Activated CD8-positive, alpha-beta T cell treated with anti-CD3 and anti-CD28 coated beads, Interleukin-2, amount 10 ng/mL, durations not matched to agents 7 days and 5 days (primary cell): ENCODE data around the gene URAD. TPM values are rescaled to one million over a fixed set of nuclear protein-coding genes. Genes with fewer than 3 reads are reported as not detected.
A peak's percentile ranks its signal among the peaks of the same experiment; 100 is the strongest.

Source experiments
- ATAC-seq: fragments of 150-1000 bp; cut with Tn5 transposase; one replicate; pipeline ENCODE4 v1.10.0; 2021; ENCODE audit warnings: moderate library complexity
- CTCF ChIA-PET: fragments of 350-600 bp; sonication (Branson Sonifier 250); formaldehyde crosslinking; loops from one replicate; lab custom pipeline; 2021; ENCODE audit warnings: antibody characterized with exemption; lab: Charles Lee
- POLR2A ChIA-PET: fragments of 350-600 bp; sonication (Branson Sonifier 250); formaldehyde crosslinking; loops from one replicate; lab custom pipeline; 2021; ENCODE audit warnings: antibody characterized with exemption; lab: Charles Lee
- DNase-seq: peaks from one replicate; pipeline ENCODE4 v3.0.0-alpha.2; 2020
- H3K27ac Mint-ChIP-seq: one replicate; pipeline ENCODE4 v1.8.0; 2021; ENCODE audit warnings: mild to moderate bottlenecking, mixed read lengths
- H3K27me3 Mint-ChIP-seq: one replicate; pipeline ENCODE4 v1.8.0; 2021; ENCODE audit warnings: low read depth, mixed read lengths
- H3K36me3 Mint-ChIP-seq: one replicate; pipeline ENCODE4 v1.8.0; 2021; ENCODE audit warnings: low read depth, mixed read lengths
- H3K4me1 Mint-ChIP-seq: one replicate; pipeline ENCODE4 v1.8.0; 2021; ENCODE audit warnings: low read depth, mixed read lengths
- H3K4me3 Mint-ChIP-seq: one replicate; pipeline ENCODE4 v1.8.0; 2021; ENCODE audit warnings: mild to moderate bottlenecking, mixed read lengths
- H3K9me3 Mint-ChIP-seq: one replicate; pipeline ENCODE4 v1.8.0; 2022; ENCODE audit warnings: mixed read lengths; ENCODE audit not compliant: insufficient read depth
- total RNA-seq, 2 experiments: library from RNA; stranded (reverse); gene quantifications; one replicate each; pipeline ENCODE4 v1.2.3, GENCODE V29; 2021

URAD gene
- total RNA-seq, 2 experiments from 2014 or later = not detected

DNA sequence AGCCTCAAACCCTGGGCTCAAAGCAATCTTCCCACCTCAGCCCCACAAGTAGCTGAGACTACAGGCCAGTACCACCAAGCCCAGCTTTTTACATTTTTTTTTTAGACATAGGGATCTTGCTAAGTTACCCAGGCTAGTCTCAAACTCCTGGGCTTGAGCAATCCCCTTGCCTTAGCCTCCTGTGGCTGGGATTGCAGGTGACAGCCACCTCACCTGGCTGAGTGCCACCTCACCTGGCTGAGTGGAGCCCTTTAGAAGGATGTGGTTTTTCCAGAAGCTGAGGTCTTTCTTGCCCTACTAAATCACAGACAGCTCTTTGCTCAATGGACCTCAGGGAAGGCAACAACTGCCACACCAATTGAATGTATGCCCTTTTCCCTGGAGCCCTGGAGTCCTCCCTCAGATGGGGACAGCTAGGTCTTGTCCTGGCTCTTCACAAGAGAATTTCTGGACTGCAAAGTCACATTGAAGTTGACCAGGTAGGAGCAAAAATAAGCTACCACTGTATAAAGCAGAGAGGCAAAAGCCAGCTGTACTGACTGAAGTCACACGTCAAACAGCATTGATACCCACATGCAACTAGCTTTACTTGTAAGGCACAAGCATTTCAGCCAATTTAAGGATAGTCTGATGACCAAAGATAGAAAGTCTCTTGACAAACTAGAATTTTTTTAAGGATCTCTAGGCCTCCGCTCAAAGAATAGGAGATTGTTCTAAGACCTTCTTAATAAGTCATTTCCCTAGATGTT lies 54.7 kb downstream of the URAD start:
- no peak for ATAC-seq

DNA sequence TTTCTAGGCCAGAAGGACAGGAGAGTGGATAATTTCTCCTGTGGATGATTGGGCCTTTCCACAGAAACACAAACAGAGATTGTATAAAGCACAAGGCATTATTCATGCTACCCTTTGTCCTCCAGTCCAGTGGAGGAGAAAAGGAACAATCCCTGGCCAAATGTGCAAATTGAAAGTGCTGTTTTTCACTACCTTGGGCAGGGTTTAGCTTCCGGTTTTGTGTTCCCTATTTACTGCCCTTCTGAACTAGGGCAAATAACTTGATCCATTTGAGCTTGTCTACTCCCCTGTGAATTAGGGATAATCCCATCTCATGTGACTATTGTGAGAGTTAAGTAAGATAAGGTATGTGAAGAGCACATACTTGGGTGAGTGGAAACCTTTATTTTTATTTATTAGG lies 55.4 kb downstream of the URAD start:
- DNase-seq = no peak
- H3K27me3 Mint-ChIP-seq = peaks cover 46% of the 10 kb centered on the region
- H3K36me3 Mint-ChIP-seq = peaks cover under 1% of the 10 kb centered on the region
- no peak overlapping the region for H3K4me3 Mint-ChIP-seq
- no peak for ATAC-seq
- no peaks in the 10 kb centered on the region for H3K9me3 Mint-ChIP-seq
- ChIA-PET CTCF (interaction anchor here (1.2 to 1.4 kb wide), 2 partner anchors 21 to 102 kb away, joined by 4 to 8 read pairs; no protein-coding TSS in a partner anchor), POLR2A (no interaction called here)
- H3K4me1 Mint-ChIP-seq = peaks cover under 1% of the 10 kb centered on the region
- no peak overlapping the region for H3K27ac Mint-ChIP-seq

More for the DNA sequence above, 54.7 kb downstream of the URAD start:
- Mint-ChIP-seq H3K4me3 (no peak overlapping the region), H3K27ac (no peak overlapping the region), H3K4me1 (no peaks in the 10 kb centered on the region), H3K9me3 (no peaks in the 10 kb centered on the region), H3K27me3 (peaks cover 40% of the 10 kb centered on the region), H3K36me3 (no peaks in the 10 kb centered on the region)
- DNase-seq = no peak
- POLR2A ChIA-PET = no interaction called here
- CTCF ChIA-PET = interaction anchor here (1.2 to 1.4 kb wide), 2 partner anchors 20 to 103 kb away, joined by 4 to 8 read pairs; no protein-coding TSS in a partner anchor

DNA sequence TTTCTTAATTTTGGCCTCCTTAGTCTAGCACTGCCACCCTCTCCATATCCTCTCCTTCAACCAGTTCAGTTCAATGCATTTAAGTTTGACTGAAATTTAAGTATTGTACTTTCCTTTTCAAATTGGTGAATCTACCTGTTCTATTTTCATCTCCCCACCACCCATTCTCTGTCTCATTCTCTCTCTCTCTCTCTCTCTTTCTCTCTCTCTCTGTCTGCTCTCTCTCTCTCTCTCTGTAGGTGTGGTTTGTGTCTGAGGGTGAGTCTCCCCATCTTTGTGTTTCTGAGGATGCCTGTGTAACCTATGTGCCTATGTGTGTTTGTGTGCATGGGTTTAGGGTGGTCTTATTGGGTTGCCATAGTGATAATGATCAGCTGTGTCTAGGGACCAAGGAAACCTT lies 58.6 kb downstream of the URAD start:
- DNase-seq = no peak
- ChIA-PET CTCF (interaction anchor here (1.6 to 3.1 kb wide), 3 partner anchors 24 to 103 kb away, joined by 5 to 13 read pairs (median 6); no protein-coding TSS in a partner anchor), POLR2A (no interaction called here)

DNA sequence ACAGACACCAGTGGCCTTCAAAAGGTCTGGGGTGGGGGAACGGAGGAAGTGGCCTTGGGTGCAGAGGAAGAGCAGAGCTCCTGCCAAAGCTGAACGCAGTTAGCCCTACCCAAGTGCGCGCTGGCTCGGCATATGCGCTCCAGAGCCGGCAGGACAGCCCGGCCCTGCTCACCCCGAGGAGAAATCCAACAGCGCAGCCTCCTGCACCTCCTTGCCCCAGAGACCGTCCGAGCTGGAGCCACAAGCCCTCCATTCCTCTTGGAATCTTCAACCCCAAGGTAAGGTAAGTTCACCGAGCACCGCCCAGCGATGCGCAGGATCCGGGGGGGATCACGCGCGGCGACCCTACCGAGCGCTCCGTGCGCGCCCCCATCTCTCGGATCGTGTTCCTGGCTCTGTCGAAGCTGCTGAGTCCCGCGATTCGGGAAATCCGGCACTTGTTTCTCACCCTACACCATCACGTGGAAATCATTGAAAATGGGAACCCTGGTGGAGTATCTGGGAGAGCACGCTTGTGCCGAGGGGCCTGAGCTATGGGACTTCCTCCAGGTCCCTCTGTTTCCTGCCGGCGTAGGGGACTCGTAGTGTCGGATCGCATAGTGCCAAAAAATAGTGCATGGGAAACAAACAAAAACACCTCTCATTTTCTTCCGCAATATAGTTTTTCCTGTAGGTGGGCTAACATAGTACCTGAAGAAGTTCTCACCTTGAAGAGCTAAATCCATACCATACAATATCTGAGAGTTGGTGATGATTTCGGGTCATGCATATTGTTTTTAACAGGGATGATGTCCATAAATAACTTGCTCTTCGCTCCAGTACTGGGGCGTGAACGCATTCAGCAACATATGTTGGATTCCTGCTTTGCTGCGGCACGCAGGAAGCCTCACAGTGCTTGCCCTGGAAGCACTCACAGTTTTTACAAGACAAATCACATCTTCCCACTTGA lies 59.4 kb downstream of the URAD start:
- Mint-ChIP-seq H3K9me3 (no peaks in the 10 kb centered on the region), H3K27me3 (peaks cover 72% of the 10 kb centered on the region), H3K27ac (no peak overlapping the region), H3K4me1 (peaks cover 13% of the 10 kb centered on the region), H3K36me3 (peaks cover 7% of the 10 kb centered on the region), H3K4me3 (peak overlapping the region; percentile 10)
- DNase-seq (no peak), ATAC-seq (no peak)
- CTCF ChIA-PET = interaction anchor here (1.4 to 3.1 kb wide), 3 partner anchors 19 to 103 kb away, joined by 3 to 13 read pairs (median 5); no protein-coding TSS in a partner anchor
- POLR2A ChIA-PET = no interaction called here

More for the DNA sequence above, 58.6 kb downstream of the URAD start:
- no peak for ATAC-seq
- Mint-ChIP-seq H3K27me3 (peaks cover 68% of the 10 kb centered on the region), H3K4me3 (no peak overlapping the region), H3K9me3 (no peaks in the 10 kb centered on the region), H3K36me3 (peaks cover 7% of the 10 kb centered on the region), H3K4me1 (peaks cover 13% of the 10 kb centered on the region), H3K27ac (no peak overlapping the region)

DNA sequence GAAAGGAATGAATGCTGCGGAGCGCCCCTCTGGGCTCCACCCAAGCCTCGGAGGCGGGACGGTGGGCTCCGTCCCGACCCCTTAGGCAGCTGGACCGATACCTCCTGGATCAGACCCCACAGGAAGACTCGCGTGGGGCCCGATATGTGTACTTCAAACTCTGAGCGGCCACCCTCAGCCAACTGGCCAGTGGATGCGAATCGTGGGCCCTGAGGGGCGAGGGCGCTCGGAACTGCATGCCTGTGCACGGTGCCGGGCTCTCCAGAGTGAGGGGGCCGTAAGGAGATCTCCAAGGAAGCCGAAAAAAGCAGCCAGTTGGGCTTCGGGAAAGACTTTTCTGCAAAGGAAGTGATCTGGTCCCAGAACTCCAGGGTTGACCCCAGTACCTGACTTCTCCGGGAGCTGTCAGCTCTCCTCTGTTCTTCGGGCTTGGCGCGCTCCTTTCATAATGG lies 60.1 kb downstream of the URAD start:
- Mint-ChIP-seq H3K27me3 (peaks cover 76% of the 10 kb centered on the region), H3K4me3 (no peak overlapping the region), H3K9me3 (no peaks in the 10 kb centered on the region), H3K27ac (no peak overlapping the region), H3K4me1 (peaks cover 13% of the 10 kb centered on the region), H3K36me3 (peaks cover 7% of the 10 kb centered on the region)
- ATAC-seq (no peak), DNase-seq (no peak)
- ChIA-PET POLR2A (no interaction called here), CTCF (interaction anchor here (1.4 to 3.1 kb wide), 3 partner anchors 20 to 102 kb away, joined by 3 to 13 read pairs (median 5); no protein-coding TSS in a partner anchor)

Other genes with a start within 250 kb of the URAD start
- not detected for gene GSX1, start 196.2 kb downstream of the URAD start, total RNA-seq
- gene PDX1, start 68.7 kb downstream of the URAD start, total RNA-seq = not detected
- not detected for gene CDX2, start 19.4 kb downstream of the URAD start, total RNA-seq
- not detected for gene FLT3, start 111.9 kb upstream of the URAD start, total RNA-seq
- 10 to 100 TPM; 40.2 to 42.2 TPM for gene PAN3, start 149.9 kb upstream of the URAD start, total RNA-seq